HepG2 (cell line): Measurements from ENCODE around the gene NLRC5. TPM values are rescaled to one million over a fixed set of nuclear protein-coding genes. Genes with fewer than 3 reads are reported as not detected.

ENCODE experiments used
- CEBPZ ChIP-seq: IDR thresholded peaks from 2 replicates; pipeline ENCODE4 v1.6.1; 2012; ENCODE audit warnings: low read length, improper control_type of control experiment
- DNMT3B ChIP-seq: conservative IDR thresholded peaks from 2 replicates; pipeline ENCODE4 v1.6.1; 2016; ENCODE audit warnings: missing biosample characterization, control low read depth
- GATA4 ChIP-seq: sonication (generic); IDR thresholded peaks from 2 replicates; pipeline ENCODE4 v1.6.1; 2016; ENCODE audit warnings: antibody characterized with exemption, low read depth, borderline replicate concordance
- NPAS2 ChIP-seq: sonication (generic); formaldehyde crosslinking; IDR thresholded peaks from 2 replicates; pipeline ENCODE4 v1.8.0; 2022; ENCODE audit warnings: mild to moderate bottlenecking, missing genetic modification reagents, borderline replicate concordance
- PCBP2 ChIP-seq: fragments of 200-400 bp; formaldehyde crosslinking; optimal IDR thresholded peaks from 2 replicates; pipeline ENCODE3; 2018; ENCODE audit warnings: low read length, low read depth; ENCODE audit not compliant: poor library complexity, severe bottlenecking
- RXRA ChIP-seq: sonication (generic); formaldehyde crosslinking; IDR thresholded peaks from 2 replicates; pipeline ENCODE4 v1.5.1; 2020; ENCODE audit warnings: missing genetic modification reagents
- RXRB ChIP-seq: IDR thresholded peaks from 2 replicates; pipeline ENCODE4 v1.6.1; 2016; ENCODE audit warnings: borderline replicate concordance, missing genetic modification reagents, missing compliant biosample characterization
- SOX5 ChIP-seq: IDR thresholded peaks from 2 replicates; pipeline ENCODE4 v1.6.1; 2016; ENCODE audit warnings: borderline replicate concordance
- ZNF136 ChIP-seq: sonication (generic); formaldehyde crosslinking; IDR thresholded peaks from 2 replicates; pipeline ENCODE4 v1.8.1; 2022; ENCODE audit warnings: low read depth, mild to moderate bottlenecking, moderate library complexity, missing genetic modification reagents
- ZNF180 ChIP-seq: sonication (generic); formaldehyde crosslinking; IDR thresholded peaks from 2 replicates; pipeline ENCODE4 v1.4.0; 2020; ENCODE audit warnings: low read depth, missing genetic modification reagents, borderline replicate concordance
- ZNF34 ChIP-seq: sonication (generic); formaldehyde crosslinking; IDR thresholded peaks from 2 replicates; pipeline ENCODE4 v1.4.0; 2020; ENCODE audit warnings: mild to moderate bottlenecking, missing genetic modification reagents, borderline replicate concordance
- ZNF549 ChIP-seq: sonication (generic); formaldehyde crosslinking; IDR thresholded peaks from 2 replicates; pipeline ENCODE4 v1.5.0; 2020; ENCODE audit warnings: missing genetic modification reagents
- ZNF567 ChIP-seq: sonication (generic); formaldehyde crosslinking; IDR thresholded peaks from 2 replicates; pipeline ENCODE4 v1.8.1; 2023; ENCODE audit warnings: mild to moderate bottlenecking, missing genetic modification reagents, borderline replicate concordance
- ZNF644 ChIP-seq: IDR thresholded peaks from 2 replicates; pipeline ENCODE4 v1.6.1; 2016; ENCODE audit warnings: low read depth
- polyA plus RNA-seq, 8 experiments: library from polyadenylated mRNA; depleted of rRNA in 3 of 8; stranded (reverse) in 7 of 8; unstranded in 1 of 8; fragments of >200 nt; fragmentation: Illumina TruSeq in 4 of 8; extraction: Trizol in 4 of 8; gene quantifications; 2 replicates each; pipeline versions ENCODE4 v1.2.1 to v1.2.3, GENCODE V29; 2011 to 2016; ENCODE audit warnings: low read depth in 4 of 8, missing spikeins in 1 of 8, mixed read lengths in 1 of 8; ENCODE audit not compliant: insufficient read depth in 1 of 8
- total RNA-seq, 5 experiments: library from RNA; depleted of rRNA; stranded (reverse); fragments of >200 nt; fragmentation: Illumina TruSeq; extraction: Trizol; gene quantifications; 2 replicates each; pipeline ENCODE4 v1.2.3, GENCODE V29; 2016; ENCODE audit warnings: low read depth in 1 of 5
- TF ChIP-seq, protein P1 (sequence below): sonication (generic); formaldehyde crosslinking; IDR thresholded peaks from 2 replicates; pipeline ENCODE4 v1.4.0; 2020; ENCODE audit warnings: missing genetic modification reagents, low read depth, mild to moderate bottlenecking, borderline replicate concordance
- TF ChIP-seq, protein P2 (sequence below): sonication (generic); formaldehyde crosslinking; IDR thresholded peaks from 2 replicates; pipeline ENCODE4 v1.4.0; 2020; ENCODE audit warnings: mild to moderate bottlenecking, missing genetic modification reagents
- TF ChIP-seq, protein P3 (sequence below): sonication (generic); formaldehyde crosslinking; IDR thresholded peaks from 2 replicates; pipeline ENCODE4 v1.4.0; 2020; ENCODE audit warnings: missing genetic modification reagents

NLRC5 gene
- total and polyA plus RNA-seq, 2 of the 13 experiments (the other 11 are each of a cell fraction or from before 2014, with no cell fraction given) = 6.3 to 12.7 TPM

DNA sequence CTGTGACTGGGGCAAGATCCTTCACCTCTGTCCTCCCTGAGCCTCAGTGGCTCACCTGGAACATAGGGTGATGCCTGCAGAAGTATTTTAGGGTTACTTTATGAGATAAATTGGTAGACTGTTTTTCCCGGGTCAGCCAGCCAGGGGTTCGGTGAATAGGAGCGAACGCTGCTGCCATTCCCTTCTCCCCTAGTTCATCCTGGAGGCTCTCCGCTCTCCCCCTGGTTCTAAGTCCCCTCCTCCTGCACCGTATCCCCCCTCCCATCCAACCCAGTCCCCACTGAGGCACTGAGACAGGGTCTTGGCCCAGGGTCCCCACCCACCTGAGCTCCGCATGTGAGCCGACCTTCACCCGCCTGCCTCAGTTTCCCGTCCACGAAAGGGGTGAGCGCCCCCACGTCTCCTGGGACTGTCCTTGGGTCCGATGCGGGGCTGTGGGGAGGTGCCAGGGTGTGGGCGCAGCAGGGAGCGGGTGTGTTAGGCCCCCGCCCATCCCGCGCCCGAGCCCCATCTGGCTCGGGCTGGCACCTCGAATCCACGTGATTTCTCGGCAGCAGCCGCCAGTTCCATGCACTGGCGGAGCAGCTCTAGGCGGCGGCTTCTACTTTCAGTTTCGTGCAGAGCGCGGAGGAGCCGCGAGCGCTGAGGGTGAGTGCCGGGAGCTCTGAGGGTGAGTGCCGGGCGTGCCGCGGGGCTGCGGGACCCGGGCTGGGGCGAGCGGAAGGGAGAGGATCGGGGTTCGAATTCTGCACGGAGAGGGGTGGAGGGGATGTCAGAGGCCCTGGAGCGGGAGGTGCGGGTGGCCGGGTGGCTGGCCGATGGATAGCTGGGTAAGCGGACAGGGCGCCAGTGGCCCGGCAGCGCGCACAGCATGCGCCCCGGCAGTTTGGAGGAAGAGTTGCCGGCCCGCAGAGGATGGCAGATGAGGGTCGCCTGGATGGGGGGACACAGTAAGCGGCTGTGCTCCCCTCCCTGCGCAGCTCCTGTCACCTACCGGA lies at the start of gene NLRC5 (continued):
- TF ChIP-seq ZNF136 (CRISPR knock-in tag) (peak; percentile 91), RXRB (CRISPR knock-in tag) (no peak), ZNF34 (CRISPR knock-in tag) (no peak), NPAS2 (CRISPR knock-in tag) (no peak), PCBP2 (no peak), SOX5 (no peak), CEBPZ (no peak), DNMT3B (peak; percentile 88; the same call in 1 of the 2 replicates), ZNF567 (CRISPR knock-in tag) (no peak), RXRA (CRISPR knock-in tag) (peak; percentile 66; the same call in 1 of the 2 replicates), ZNF644 (CRISPR knock-in tag) (no peak), GATA4 (no peak), ZNF549 (CRISPR knock-in tag) (no peak), ZNF180 (CRISPR knock-in tag) (no peak)
- TF ChIP-seq, protein P1, sequence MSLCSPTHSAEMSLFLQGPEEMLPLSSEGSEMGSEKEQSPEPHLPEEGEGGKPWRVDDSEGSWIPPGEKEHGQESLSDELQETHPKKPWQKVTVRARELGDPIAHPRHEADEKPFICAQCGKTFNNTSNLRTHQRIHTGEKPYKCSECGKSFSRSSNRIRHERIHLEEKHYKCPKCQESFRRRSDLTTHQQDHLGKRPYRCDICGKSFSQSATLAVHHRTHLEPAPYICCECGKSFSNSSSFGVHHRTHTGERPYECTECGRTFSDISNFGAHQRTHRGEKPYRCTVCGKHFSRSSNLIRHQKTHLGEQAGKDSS (CRISPR knock-in tag) = 0 out of 2 replicates have a peak, but pooled peaks have one; percentile 63
- TF ChIP-seq, protein P2, sequence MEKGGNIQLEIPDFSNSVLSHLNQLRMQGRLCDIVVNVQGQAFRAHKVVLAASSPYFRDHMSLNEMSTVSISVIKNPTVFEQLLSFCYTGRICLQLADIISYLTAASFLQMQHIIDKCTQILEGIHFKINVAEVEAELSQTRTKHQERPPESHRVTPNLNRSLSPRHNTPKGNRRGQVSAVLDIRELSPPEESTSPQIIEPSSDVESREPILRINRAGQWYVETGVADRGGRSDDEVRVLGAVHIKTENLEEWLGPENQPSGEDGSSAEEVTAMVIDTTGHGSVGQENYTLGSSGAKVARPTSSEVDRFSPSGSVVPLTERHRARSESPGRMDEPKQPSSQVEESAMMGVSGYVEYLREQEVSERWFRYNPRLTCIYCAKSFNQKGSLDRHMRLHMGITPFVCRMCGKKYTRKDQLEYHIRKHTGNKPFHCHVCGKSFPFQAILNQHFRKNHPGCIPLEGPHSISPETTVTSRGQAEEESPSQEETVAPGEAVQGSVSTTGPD (CRISPR knock-in tag) = no peak
- TF ChIP-seq, protein P3, sequence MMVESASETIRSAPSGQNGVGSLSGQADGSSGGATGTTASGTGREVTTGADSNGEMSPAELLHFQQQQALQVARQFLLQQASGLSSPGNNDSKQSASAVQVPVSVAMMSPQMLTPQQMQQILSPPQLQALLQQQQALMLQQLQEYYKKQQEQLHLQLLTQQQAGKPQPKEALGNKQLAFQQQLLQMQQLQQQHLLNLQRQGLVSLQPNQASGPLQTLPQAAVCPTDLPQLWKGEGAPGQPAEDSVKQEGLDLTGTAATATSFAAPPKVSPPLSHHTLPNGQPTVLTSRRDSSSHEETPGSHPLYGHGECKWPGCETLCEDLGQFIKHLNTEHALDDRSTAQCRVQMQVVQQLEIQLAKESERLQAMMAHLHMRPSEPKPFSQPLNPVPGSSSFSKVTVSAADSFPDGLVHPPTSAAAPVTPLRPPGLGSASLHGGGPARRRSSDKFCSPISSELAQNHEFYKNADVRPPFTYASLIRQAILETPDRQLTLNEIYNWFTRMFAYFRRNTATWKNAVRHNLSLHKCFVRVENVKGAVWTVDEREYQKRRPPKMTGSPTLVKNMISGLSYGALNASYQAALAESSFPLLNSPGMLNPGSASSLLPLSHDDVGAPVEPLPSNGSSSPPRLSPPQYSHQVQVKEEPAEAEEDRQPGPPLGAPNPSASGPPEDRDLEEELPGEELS (CRISPR knock-in tag) = peak; percentile 43; the same call in 1 of the 2 replicates
